ENCODE measurements around the gene IQGAP1.
A peak's percentile ranks its signal among the peaks of the same experiment; 100 is the strongest.
"Not testable (repeated sequence)": the region's sequence is repeated elsewhere in the genome, so short reads cannot be mapped to it uniquely, and the experiment has no call there.

The IQGAP1 gene

DNA sequence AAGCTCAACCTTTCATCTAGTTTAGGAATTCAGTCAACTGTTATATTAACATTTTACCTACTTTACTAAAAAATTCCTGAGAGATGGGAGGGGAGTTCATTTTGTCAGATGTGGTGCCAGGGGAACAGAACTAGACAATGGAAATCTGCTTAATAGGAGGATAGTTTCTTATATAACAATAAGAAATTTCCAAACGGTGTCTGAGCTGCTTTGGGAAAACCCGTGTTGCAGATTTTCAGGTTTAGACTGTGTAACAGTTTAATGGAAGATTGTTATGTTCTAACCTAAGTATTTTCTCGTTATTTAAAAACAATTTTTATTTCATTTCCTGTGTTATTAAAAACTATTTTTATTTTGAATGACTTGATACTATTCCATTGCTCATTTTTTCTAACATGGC, 19.3 kb downstream of the IQGAP1 start:
- H3K27me3 ChIP-seq (replicated peaks in 2 of 5; ENCODE audit: control insufficient read depth in 4 of 5, insufficient read depth in 5 of 5, low read length in 4 of 5) = peaks cover 0 to 52% (median 16%) of the 10 kb centered on the region in 5 experiments
- no peak for DNase-seq
- no peak overlapping the region for H3K4me3 ChIP-seq (ENCODE audit: control insufficient read depth in 1 of 7, extremely low read depth in 1 of 7, insufficient read depth in 4 of 7, low read depth in 2 of 7, low read length in 6 of 7)
- CTCF ChIA-PET = interaction anchor here (0.6 to 0.9 kb wide), 2 partner anchors 74 to 274 kb away, joined by 3 read pairs; no protein-coding TSS in a partner anchor
- peaks cover 1 to 20% (median 5%) of the 10 kb centered on the region in 4 experiments for H3K4me1 ChIP-seq (ENCODE audit: control extremely low read depth in 1 of 4, control insufficient read depth in 4 of 4, insufficient read depth in 4 of 4, low read length in 3 of 4)
- no peak overlapping the region for H3K27ac ChIP-seq (ENCODE audit: insufficient read depth in 1 of 2, low read depth in 1 of 2, low read length in 2 of 2, poor library complexity in 1 of 2, severe bottlenecking in 2 of 2)
- H3K36me3 ChIP-seq (ENCODE audit: control insufficient read depth in 4 of 4, insufficient read depth in 4 of 4, low read length in 3 of 4) = peaks cover 0 to 3% (median 1%) of the 10 kb centered on the region in 4 experiments
- WGBS (ENCODE audit: insufficient coverage) = no CpG with 5 or more reads among the region's 3 CpGs
- POLR2A ChIA-PET = no interaction called here
- H3K9me3 ChIP-seq (ENCODE audit: control extremely low read depth in 1 of 5, control insufficient read depth in 4 of 5, insufficient read depth in 2 of 5, low read depth in 1 of 5, low read length in 4 of 5) = peaks cover 0 to 4% (median 2%) of the 10 kb centered on the region in 5 experiments

- WGBS (ENCODE audit: insufficient coverage) = 83% methylated on average over 1 of the region's 2 CpGs
- ChIA-PET POLR2A (no interaction called here), CTCF (interaction anchor here (0.6 to 0.9 kb wide), 2 partner anchors 74 to 274 kb away, joined by 3 read pairs; no protein-coding TSS in a partner anchor)
- Histone ChIP-seq H3K27me3 (replicated peaks in 2 of 5; ENCODE audit: control insufficient read depth in 4 of 5, insufficient read depth in 5 of 5, low read length in 4 of 5) (peaks cover 0 to 52% (median 16%) of the 10 kb centered on the region in 5 experiments), H3K9me3 (ENCODE audit: control extremely low read depth in 1 of 5, control insufficient read depth in 4 of 5, insufficient read depth in 2 of 5, low read depth in 1 of 5, low read length in 4 of 5) (peaks cover 0 to 4% (median 2%) of the 10 kb centered on the region in 5 experiments), H3K27ac (ENCODE audit: insufficient read depth in 1 of 2, low read depth in 1 of 2, low read length in 2 of 2, poor library complexity in 1 of 2, severe bottlenecking in 2 of 2) (no peak overlapping the region), H3K36me3 (ENCODE audit: control insufficient read depth in 4 of 4, insufficient read depth in 4 of 4, low read length in 3 of 4) (peaks cover 0 to 3% (median 1%) of the 10 kb centered on the region in 4 experiments), H3K4me3 (ENCODE audit: control insufficient read depth in 1 of 7, extremely low read depth in 1 of 7, insufficient read depth in 4 of 7, low read depth in 2 of 7, low read length in 6 of 7) (no peak overlapping the region), H3K4me1 (ENCODE audit: control extremely low read depth in 1 of 4, control insufficient read depth in 4 of 4, insufficient read depth in 4 of 4, low read length in 3 of 4) (peaks cover 4 to 20% (median 7%) of the 10 kb centered on the region in 4 experiments)
- DNase-seq = peak in 2 of 3 donors; percentile 28 to 35
Measured at GRCh38 chr15:90407871-90408317, 19.9 kb downstream of the IQGAP1 start.

DNA sequence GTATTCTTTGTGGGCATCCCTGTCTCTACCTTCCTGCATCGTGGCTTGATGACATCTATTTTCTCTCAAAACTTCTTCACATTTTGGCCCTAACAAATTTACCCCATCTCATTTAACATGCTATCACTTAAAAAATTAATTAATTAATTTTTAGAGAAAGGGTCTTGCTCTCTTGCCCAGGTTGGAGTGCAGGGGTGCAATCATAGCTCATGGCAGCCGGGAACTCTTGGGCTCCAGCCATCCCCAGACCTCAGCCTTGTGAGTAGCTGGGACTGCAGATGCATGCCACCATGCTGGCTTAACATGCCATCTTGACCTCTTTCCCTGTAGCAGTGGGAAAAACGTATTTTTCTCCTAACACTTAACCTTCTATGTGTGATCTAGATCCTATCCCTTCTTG, 20.6 kb downstream of the IQGAP1 start:
- CTCF ChIA-PET = no interaction called here
- H3K36me3 ChIP-seq (ENCODE audit: control insufficient read depth in 4 of 4, insufficient read depth in 4 of 4, low read length in 3 of 4) = peaks cover 0 to 3% (median 1%) of the 10 kb centered on the region in 4 experiments
- POLR2A ChIA-PET = interaction anchor here (0.9 kb wide), 1 partner anchor 9 kb away, joined by 3 read pairs; no protein-coding TSS in a partner anchor
- peaks cover 0 to 4% (median 2%) of the 10 kb centered on the region in 5 experiments for H3K9me3 ChIP-seq (ENCODE audit: control extremely low read depth in 1 of 5, control insufficient read depth in 4 of 5, insufficient read depth in 2 of 5, low read depth in 1 of 5, low read length in 4 of 5)
- H3K4me3 ChIP-seq (ENCODE audit: control insufficient read depth in 1 of 7, extremely low read depth in 1 of 7, insufficient read depth in 4 of 7, low read depth in 2 of 7, low read length in 6 of 7) = no peak overlapping the region
- DNase-seq = no peak
- 97% methylated on average over 3 of the region's 3 CpGs for WGBS (ENCODE audit: insufficient coverage)
- peaks cover 10 to 26% (median 14%) of the 10 kb centered on the region in 4 experiments for H3K4me1 ChIP-seq (ENCODE audit: control extremely low read depth in 1 of 4, control insufficient read depth in 4 of 4, insufficient read depth in 4 of 4, low read length in 3 of 4)
- H3K27ac ChIP-seq (ENCODE audit: insufficient read depth in 1 of 2, low read depth in 1 of 2, low read length in 2 of 2, poor library complexity in 1 of 2, severe bottlenecking in 2 of 2) = no peak overlapping the region
- peaks cover 0 to 57% (median 19%) of the 10 kb centered on the region in 5 experiments for H3K27me3 ChIP-seq (replicated peaks in 2 of 5; ENCODE audit: control insufficient read depth in 4 of 5, insufficient read depth in 5 of 5, low read length in 4 of 5)

GRCh38 chr15:90409587-90409986, 21.5 kb downstream of the IQGAP1 start:
- H3K4me3 ChIP-seq (ENCODE audit: control insufficient read depth in 1 of 7, extremely low read depth in 1 of 7, insufficient read depth in 4 of 7, low read depth in 2 of 7, low read length in 6 of 7); H3K36me3 ChIP-seq (ENCODE audit: control insufficient read depth in 4 of 4, insufficient read depth in 4 of 4, low read length in 3 of 4); POLR2A ChIA-PET; H3K9me3 ChIP-seq (ENCODE audit: control extremely low read depth in 1 of 5, control insufficient read depth in 4 of 5, insufficient read depth in 2 of 5, low read depth in 1 of 5, low read length in 4 of 5); DNase-seq; H3K27ac ChIP-seq (ENCODE audit: insufficient read depth in 1 of 2, low read depth in 1 of 2, low read length in 2 of 2, poor library complexity in 1 of 2, severe bottlenecking in 2 of 2); CTCF ChIA-PET: not testable (repeated sequence)
- 98% methylated on average over 2 of the region's 3 CpGs for WGBS (ENCODE audit: insufficient coverage)
- H3K27me3 ChIP-seq (replicated peaks in 2 of 5; ENCODE audit: control insufficient read depth in 4 of 5, insufficient read depth in 5 of 5, low read length in 4 of 5) = peaks cover 0 to 63% (median 25%) of the 10 kb centered on the region in 5 experiments
- H3K4me1 ChIP-seq (ENCODE audit: control extremely low read depth in 1 of 4, control insufficient read depth in 4 of 4, insufficient read depth in 4 of 4, low read length in 3 of 4) = peaks cover 10 to 35% (median 17%) of the 10 kb centered on the region in 4 experiments

GRCh38 chr15:90410316-90410715, 22.3 kb downstream of the IQGAP1 start:
- CTCF ChIA-PET; H3K36me3 ChIP-seq (ENCODE audit: control insufficient read depth in 4 of 4, insufficient read depth in 4 of 4, low read length in 3 of 4); H3K27ac ChIP-seq (ENCODE audit: insufficient read depth in 1 of 2, low read depth in 1 of 2, low read length in 2 of 2, poor library complexity in 1 of 2, severe bottlenecking in 2 of 2); DNase-seq; POLR2A ChIA-PET; H3K4me3 ChIP-seq (ENCODE audit: control insufficient read depth in 1 of 7, extremely low read depth in 1 of 7, insufficient read depth in 4 of 7, low read depth in 2 of 7, low read length in 6 of 7); H3K9me3 ChIP-seq (ENCODE audit: control extremely low read depth in 1 of 5, control insufficient read depth in 4 of 5, insufficient read depth in 2 of 5, low read depth in 1 of 5, low read length in 4 of 5): not testable (repeated sequence)
- no CpG with 5 or more reads among the region's 4 CpGs for WGBS (ENCODE audit: insufficient coverage)
- peaks cover 10 to 38% (median 17%) of the 10 kb centered on the region in 4 experiments for H3K4me1 ChIP-seq (ENCODE audit: control extremely low read depth in 1 of 4, control insufficient read depth in 4 of 4, insufficient read depth in 4 of 4, low read length in 3 of 4)
- H3K27me3 ChIP-seq (replicated peaks in 2 of 5; ENCODE audit: control insufficient read depth in 4 of 5, insufficient read depth in 5 of 5, low read length in 4 of 5) = peaks cover 0 to 65% (median 29%) of the 10 kb centered on the region in 5 experiments

- H3K9me3 ChIP-seq (ENCODE audit: control extremely low read depth in 1 of 5, control insufficient read depth in 4 of 5, insufficient read depth in 2 of 5, low read depth in 1 of 5, low read length in 4 of 5) = peaks cover 0 to 4% (median 2%) of the 10 kb centered on the region in 5 experiments
- H3K27me3 ChIP-seq (replicated peaks in 2 of 5; ENCODE audit: control insufficient read depth in 4 of 5, insufficient read depth in 5 of 5, low read length in 4 of 5) = peaks cover 0 to 65% (median 28%) of the 10 kb centered on the region in 5 experiments
- CTCF ChIA-PET = no interaction called here
- H3K4me3 ChIP-seq (ENCODE audit: control insufficient read depth in 1 of 7, extremely low read depth in 1 of 7, insufficient read depth in 4 of 7, low read depth in 2 of 7, low read length in 6 of 7) = no peak overlapping the region
- H3K36me3 ChIP-seq (ENCODE audit: control insufficient read depth in 4 of 4, insufficient read depth in 4 of 4, low read length in 3 of 4) = peaks cover 0 to 3% (median 1%) of the 10 kb centered on the region in 4 experiments
- no peak overlapping the region for H3K27ac ChIP-seq (ENCODE audit: insufficient read depth in 1 of 2, low read depth in 1 of 2, low read length in 2 of 2, poor library complexity in 1 of 2, severe bottlenecking in 2 of 2)
- 90% methylated on average over 1 of the region's 2 CpGs for WGBS (ENCODE audit: insufficient coverage)
- no peak for DNase-seq
- POLR2A ChIA-PET = no interaction called here
- peaks cover 10 to 38% (median 17%) of the 10 kb centered on the region in 4 experiments for H3K4me1 ChIP-seq (ENCODE audit: control extremely low read depth in 1 of 4, control insufficient read depth in 4 of 4, insufficient read depth in 4 of 4, low read length in 3 of 4)
Measured at GRCh38 chr15:90411176-90411575, 23.1 kb downstream of the IQGAP1 start.
